Keratinocyte (primary cell): ENCODE measurements around the gene RGS6. TPM values are rescaled to one million over a fixed set of nuclear protein-coding genes. Genes with fewer than 3 reads are reported as not detected.

Experiments used
- DNase-seq: peaks from one replicate; pipeline ENCODE4 v3.0.0-alpha.2; 2011; ENCODE audit warnings: low read depth, missing footprints, low spot score
- FAIRE-seq: peaks from 2 replicates; lab custom pipeline; 2011; peaks lifted over from hg19 to GRCh38; lab: Jason Lieb, UNC
- H2AFZ ChIP-seq: 2 replicates; pipeline ENCODE4 v1.6.0; 2012; ENCODE audit warnings: low read length, control low read depth, inconsistent platforms; ENCODE audit not compliant: control insufficient read depth
- H3K27ac ChIP-seq: 2 replicates; pipeline ENCODE4 v1.5.1; 2011; ENCODE audit warnings: low read length; ENCODE audit not compliant: control insufficient read depth, insufficient read depth
- H3K27me3 ChIP-seq: 3 replicates; pipeline ENCODE4 v1.6.0; 2011; ENCODE audit warnings: low read length; ENCODE audit not compliant: control insufficient read depth, insufficient read depth; ENCODE audit errors: extremely low read depth
- H3K36me3 ChIP-seq, 2 experiments: 2 replicates in 1 of 2; 3 replicates in 1 of 2; pipeline ENCODE4 v1.5.1; 2011; ENCODE audit warnings: low read length in 2 of 2, mild to moderate bottlenecking in 1 of 2; ENCODE audit not compliant: control insufficient read depth in 2 of 2, insufficient read depth in 2 of 2; ENCODE audit errors: extremely low read depth in 1 of 2
- H3K4me1 ChIP-seq: 3 replicates; pipeline ENCODE4 v1.5.1; 2011; ENCODE audit warnings: low read length; ENCODE audit not compliant: control insufficient read depth, insufficient read depth; ENCODE audit errors: extremely low read depth
- H3K4me2 ChIP-seq: 3 replicates; pipeline ENCODE4 v1.6.0; 2011; ENCODE audit warnings: low read depth, low read length; ENCODE audit not compliant: control insufficient read depth, insufficient read depth; ENCODE audit errors: extremely low read depth
- H3K4me3 ChIP-seq, 3 experiments: fragments of 200-600 bp in 1 of 3; sonication (generic) in 1 of 3; 2 replicates in 2 of 3; 3 replicates in 1 of 3; pipeline ENCODE4 v1.5.1; 2011 to 2016; ENCODE audit warnings: low read length in 3 of 3, mild to moderate bottlenecking in 3 of 3, control low read depth in 2 of 3, inconsistent platforms in 1 of 3, low read depth in 1 of 3, mixed read lengths in 1 of 3, mixed run types in 1 of 3, moderate library complexity in 1 of 3; ENCODE audit not compliant: control insufficient read depth in 2 of 3, insufficient read depth in 2 of 3; ENCODE audit errors: extremely low read depth in 1 of 3
- H3K79me2 ChIP-seq: 2 replicates; pipeline ENCODE4 v1.6.0; 2012; ENCODE audit warnings: low read length; ENCODE audit not compliant: control insufficient read depth, insufficient read depth
- H3K9ac ChIP-seq: 3 replicates; pipeline ENCODE4 v1.6.0; 2011; ENCODE audit warnings: low read length; ENCODE audit not compliant: control insufficient read depth, insufficient read depth; ENCODE audit errors: extremely low read depth
- H3K9me1 ChIP-seq: 3 replicates; pipeline ENCODE4 v1.6.0; 2011; ENCODE audit warnings: low read length; ENCODE audit not compliant: control insufficient read depth, insufficient read depth; ENCODE audit errors: extremely low read depth
- H3K9me3 ChIP-seq: 2 replicates; pipeline ENCODE4 v1.5.1; 2012; ENCODE audit warnings: low read depth, low read length; ENCODE audit not compliant: control insufficient read depth
- H4K20me1 ChIP-seq: 3 replicates; pipeline ENCODE4 v1.6.0; 2011; ENCODE audit warnings: low read length; ENCODE audit not compliant: control insufficient read depth, insufficient read depth; ENCODE audit errors: extremely low read depth
- CTCF ChIP-seq, 3 experiments: IDR thresholded peaks in 1 of 3; conservative IDR thresholded peaks in 1 of 3; optimal IDR thresholded peaks in 1 of 3; 2 replicates in 2 of 3; 3 replicates in 1 of 3; pipeline versions ENCODE3 to v1.5.1; 2011; ENCODE audit warnings: low read length in 3 of 3, mild to moderate bottlenecking in 3 of 3, moderate library complexity in 2 of 3, control low read depth in 1 of 3, inconsistent platforms in 1 of 3; ENCODE audit not compliant: insufficient read depth in 2 of 3; ENCODE audit errors: extremely low read depth in 1 of 3
- EZH2 ChIP-seq: IDR thresholded peaks from one replicate; pipeline ENCODE4 v1.6.1; 2012; ENCODE audit warnings: inconsistent platforms, mild to moderate bottlenecking, low read length, moderate library complexity
- dilution Hi-C: fragments of 300-500 bp; cut with MboI; formaldehyde crosslinking; loops from one replicate; pipeline ENCODE4 v1.7.0; 2020; ENCODE audit warnings: low sequenced_read_pairs; ENCODE audit not compliant: extremely low pct_ligation_motif_present
- polyA plus RNA-seq, 5 experiments: library from polyadenylated mRNA; depleted of rRNA in 3 of 5; stranded (reverse) in 3 of 5; stranded (forward) in 1 of 5; unstranded in 1 of 5; fragments of >200 nt; gene quantifications; 1 replicate in 1 of 5; 2 replicates in 3 of 5; 3 replicates in 1 of 5; pipeline versions ENCODE4 v1.2.1 to v1.2.3, GENCODE V29; 2011 to 2012; ENCODE audit warnings: missing spikeins in 2 of 5, low read depth in 1 of 5, low replicate concordance in 1 of 5

The RGS6 gene
- polyA plus RNA-seq, 1 donor (not counting 4 experiments of a cell fraction or from before 2014, with no cell fraction given) = not detected

DNA sequence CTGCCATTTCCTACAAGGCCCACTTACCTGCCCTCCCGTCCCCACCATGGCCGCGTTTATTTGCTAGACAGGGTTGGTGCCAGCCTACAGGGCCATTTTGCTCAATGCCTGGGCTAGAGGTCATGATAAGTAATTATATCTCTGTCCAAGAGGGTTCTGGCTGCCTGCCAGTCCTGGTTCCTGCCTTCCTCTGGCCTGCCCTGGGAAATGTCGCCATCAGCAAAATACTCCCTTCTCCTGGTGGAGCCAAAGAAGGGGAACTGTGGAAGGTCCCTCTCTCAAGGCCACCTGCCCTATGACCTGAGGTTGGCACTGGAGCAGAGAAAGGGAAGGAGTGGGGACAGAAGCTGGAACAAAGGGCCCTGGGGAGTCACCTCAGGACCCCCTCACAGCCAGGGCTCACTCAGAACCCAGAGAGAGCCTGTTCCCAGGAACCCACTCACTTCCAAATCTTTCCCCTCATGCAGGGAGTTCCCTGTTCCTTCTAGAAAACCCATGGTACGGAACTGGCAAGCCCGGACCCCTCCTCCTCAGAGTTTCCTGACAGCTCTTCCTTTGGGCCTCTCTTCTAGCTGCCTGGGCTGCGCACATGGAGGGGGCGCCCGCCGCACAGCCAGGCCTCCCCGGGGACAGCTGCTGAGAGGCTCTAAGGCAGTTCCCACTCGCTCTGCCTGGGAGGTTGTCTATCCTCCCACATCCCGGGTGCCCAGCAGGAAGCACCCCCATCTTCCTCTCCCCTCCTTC, 681.2 kb downstream of the RGS6 start:
- TF ChIP-seq EZH2 (no peak), CTCF (optimal IDR thresholded peaks at IDR 0.05 in 1 of 3, IDR thresholded peaks at IDR 0.05 in 1 of 3, conservative IDR thresholded peaks at IDR 0.05 in 1 of 3; ENCODE audit: extremely low read depth in 1 of 3, insufficient read depth in 2 of 3, low read length in 3 of 3) (no peak)
- H3K9me1 ChIP-seq = no peaks in the 10 kb centered on the region
- dilution Hi-C loops = no loop called here
- no peak overlapping the region for H3K27ac ChIP-seq
- no peak overlapping the region for H3K4me3 ChIP-seq
- H3K36me3 ChIP-seq = no peaks in the 10 kb centered on the region
- DNase-seq (no peak), FAIRE-seq (no peak)
- H3K27me3 ChIP-seq = no peaks in the 10 kb centered on the region
- H3K4me2 ChIP-seq = no peak overlapping the region
- no peaks in the 10 kb centered on the region for H4K20me1 ChIP-seq
- no peaks in the 10 kb centered on the region for H3K9me3 ChIP-seq
- no peak overlapping the region for H3K9ac ChIP-seq
- no peaks in the 10 kb centered on the region for H3K79me2 ChIP-seq
- H3K4me1 ChIP-seq = peaks cover 31% of the 10 kb centered on the region
- no peak overlapping the region for H2AFZ ChIP-seq

GRCh38 chr14:72613975-72614319, 681.7 kb downstream of the RGS6 start:
- no peaks in the 10 kb centered on the region for H3K79me2 ChIP-seq
- FAIRE-seq (no peak), DNase-seq (no peak)
- H3K9me1 ChIP-seq = no peaks in the 10 kb centered on the region
- no peak overlapping the region for H3K9ac ChIP-seq
- H3K27ac ChIP-seq = no peak overlapping the region
- TF ChIP-seq EZH2 = no peak
- no peak for TF ChIP-seq CTCF (optimal IDR thresholded peaks at IDR 0.05 in 1 of 3, IDR thresholded peaks at IDR 0.05 in 1 of 3, conservative IDR thresholded peaks at IDR 0.05 in 1 of 3; ENCODE audit: extremely low read depth in 1 of 3, insufficient read depth in 2 of 3, low read length in 3 of 3)
- no peak overlapping the region for H3K4me2 ChIP-seq
- no peaks in the 10 kb centered on the region for H4K20me1 ChIP-seq
- dilution Hi-C loops = no loop called here
- H3K4me3 ChIP-seq = no peak overlapping the region
- no peaks in the 10 kb centered on the region for H3K27me3 ChIP-seq
- H3K36me3 ChIP-seq = no peaks in the 10 kb centered on the region
- no peaks in the 10 kb centered on the region for H3K9me3 ChIP-seq
- H2AFZ ChIP-seq = no peak overlapping the region
- H3K4me1 ChIP-seq = peaks cover 26% of the 10 kb centered on the region
